Endothelial cell (in vitro differentiated cells): ENCODE data around the gene MYO3A. TPM values are rescaled to one million over a fixed set of nuclear protein-coding genes. Genes with fewer than 3 reads are reported as not detected.

ENCODE experiments used
- DNase-seq: peaks from one replicate; pipeline ENCODE4 v3.0.0; 2021; ENCODE audit warnings: low spot score
- H3K27ac Mint-ChIP-seq: one replicate; pipeline ENCODE4 v1.8.0; 2021; ENCODE audit warnings: mixed read lengths, inconsistent platforms; ENCODE audit not compliant: unreplicated experiment
- H3K27me3 Mint-ChIP-seq: one replicate; pipeline ENCODE4 v1.8.0; 2021; ENCODE audit warnings: mild to moderate bottlenecking, moderate library complexity, mixed read lengths, inconsistent platforms; ENCODE audit not compliant: unreplicated experiment
- H3K36me3 Mint-ChIP-seq: one replicate; pipeline ENCODE4 v1.8.0; 2021; ENCODE audit warnings: mild to moderate bottlenecking, low read depth, mixed read lengths, inconsistent platforms; ENCODE audit not compliant: unreplicated experiment
- H3K4me1 Mint-ChIP-seq: one replicate; pipeline ENCODE4 v1.8.0; 2021; ENCODE audit warnings: mild to moderate bottlenecking, mixed read lengths, inconsistent platforms; ENCODE audit not compliant: unreplicated experiment
- H3K4me3 Mint-ChIP-seq: one replicate; pipeline ENCODE4 v1.8.0; 2021; ENCODE audit warnings: mild to moderate bottlenecking, mixed read lengths, inconsistent platforms; ENCODE audit not compliant: unreplicated experiment
- H3K9me3 Mint-ChIP-seq: one replicate; pipeline ENCODE4 v1.8.0; 2021; ENCODE audit warnings: mixed read lengths, inconsistent platforms; ENCODE audit not compliant: unreplicated experiment
- total RNA-seq: library from RNA; stranded (reverse); fragmentation: NEBNext Ultra II Directional; extraction: Animal tissue kit (Norgen Biotek cat#: 25700); gene quantifications from one replicate; pipeline ENCODE4 v1.2.1, GENCODE V29; 2021; ENCODE audit not compliant: unreplicated experiment
- TF ChIP-seq, protein P1 (sequence below): fragments of 200-600 bp; sonication (generic); IDR thresholded peaks from one replicate; pipeline ENCODE4 v1.5.0; 2021; ENCODE audit warnings: antibody characterized with exemption; ENCODE audit not compliant: unreplicated experiment

The MYO3A gene
- total RNA-seq, 1 donor from 2014 or later = 11.4 TPM

DNA sequence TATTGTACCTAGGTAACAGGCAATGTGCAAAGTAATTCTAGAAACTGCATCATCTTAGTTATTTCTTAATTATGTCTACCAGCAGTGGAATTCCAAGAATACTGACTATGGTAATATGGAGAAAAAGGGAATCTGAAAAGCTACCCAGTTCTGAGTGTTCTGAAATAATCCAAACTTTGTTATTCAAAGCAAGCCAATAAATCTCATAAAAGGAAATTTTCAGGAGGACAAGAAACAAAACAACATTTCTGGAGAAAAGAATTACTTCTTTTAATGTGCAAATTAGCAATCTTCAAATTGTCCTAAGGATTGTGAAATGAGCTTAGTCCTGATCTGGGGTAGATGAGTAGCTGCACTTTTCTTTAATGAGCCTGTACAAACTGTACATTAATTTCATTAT, 88.8 kb downstream of the MYO3A start:
- Mint-ChIP-seq H3K36me3 (no peaks in the 10 kb centered on the region), H3K4me1 (peaks cover 7% of the 10 kb centered on the region), H3K27ac (no peak overlapping the region), H3K4me3 (no peak overlapping the region), H3K9me3 (no peaks in the 10 kb centered on the region), H3K27me3 (no peaks in the 10 kb centered on the region)
- DNase-seq = no peak
- TF ChIP-seq, protein P1, sequence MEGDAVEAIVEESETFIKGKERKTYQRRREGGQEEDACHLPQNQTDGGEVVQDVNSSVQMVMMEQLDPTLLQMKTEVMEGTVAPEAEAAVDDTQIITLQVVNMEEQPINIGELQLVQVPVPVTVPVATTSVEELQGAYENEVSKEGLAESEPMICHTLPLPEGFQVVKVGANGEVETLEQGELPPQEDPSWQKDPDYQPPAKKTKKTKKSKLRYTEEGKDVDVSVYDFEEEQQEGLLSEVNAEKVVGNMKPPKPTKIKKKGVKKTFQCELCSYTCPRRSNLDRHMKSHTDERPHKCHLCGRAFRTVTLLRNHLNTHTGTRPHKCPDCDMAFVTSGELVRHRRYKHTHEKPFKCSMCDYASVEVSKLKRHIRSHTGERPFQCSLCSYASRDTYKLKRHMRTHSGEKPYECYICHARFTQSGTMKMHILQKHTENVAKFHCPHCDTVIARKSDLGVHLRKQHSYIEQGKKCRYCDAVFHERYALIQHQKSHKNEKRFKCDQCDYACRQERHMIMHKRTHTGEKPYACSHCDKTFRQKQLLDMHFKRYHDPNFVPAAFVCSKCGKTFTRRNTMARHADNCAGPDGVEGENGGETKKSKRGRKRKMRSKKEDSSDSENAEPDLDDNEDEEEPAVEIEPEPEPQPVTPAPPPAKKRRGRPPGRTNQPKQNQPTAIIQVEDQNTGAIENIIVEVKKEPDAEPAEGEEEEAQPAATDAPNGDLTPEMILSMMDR = no peak

DNA sequence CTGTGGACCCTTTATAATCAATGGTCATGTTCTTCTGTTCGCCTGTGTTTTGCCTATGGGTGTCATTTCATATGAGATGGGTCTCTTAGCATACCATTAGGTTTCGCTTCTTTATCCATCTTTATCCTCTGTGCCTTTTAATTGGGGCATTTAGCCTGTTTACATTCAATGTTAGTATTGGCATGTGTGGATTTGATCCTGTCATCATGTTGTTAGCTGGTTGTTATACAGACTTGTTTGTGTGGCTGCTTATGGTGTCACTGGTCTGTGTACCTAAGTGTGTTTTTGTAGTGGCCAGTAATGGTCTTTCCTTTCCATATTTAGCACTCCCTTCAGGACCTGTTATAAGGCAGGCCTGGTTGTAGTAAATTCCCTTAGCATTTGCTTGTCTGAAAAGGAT, 90.3 kb downstream of the MYO3A start:
- TF ChIP-seq, protein P1 = no peak
- H3K4me3 Mint-ChIP-seq = no peak overlapping the region
- DNase-seq = no peak
- H3K9me3 Mint-ChIP-seq = no peaks in the 10 kb centered on the region
- no peak overlapping the region for H3K27ac Mint-ChIP-seq
- peaks cover 7% of the 10 kb centered on the region for H3K4me1 Mint-ChIP-seq
- no peaks in the 10 kb centered on the region for H3K27me3 Mint-ChIP-seq
- H3K36me3 Mint-ChIP-seq = no peaks in the 10 kb centered on the region

DNA sequence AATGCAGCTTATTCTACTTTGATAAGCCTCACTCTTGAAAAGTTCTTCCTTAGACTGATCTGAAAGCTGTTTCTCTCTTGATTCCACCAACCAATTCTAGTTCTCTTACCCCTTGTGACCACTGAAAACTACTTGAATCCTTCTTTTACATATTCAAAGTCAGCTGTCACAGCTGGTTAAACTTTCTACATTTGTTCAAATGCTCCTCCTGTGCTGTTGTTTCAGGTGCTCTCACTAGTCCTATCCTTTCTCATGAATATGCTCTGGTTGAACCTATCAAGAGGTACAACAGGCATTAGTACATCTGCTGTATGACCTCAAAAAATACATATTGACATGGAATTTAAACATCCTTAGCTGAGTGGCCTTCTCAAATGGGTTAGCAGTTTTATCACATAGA, 91.5 kb downstream of the MYO3A start:
- H3K4me1 Mint-ChIP-seq = peaks cover 13% of the 10 kb centered on the region
- H3K4me3 Mint-ChIP-seq = no peak overlapping the region
- no peaks in the 10 kb centered on the region for H3K36me3 Mint-ChIP-seq
- H3K9me3 Mint-ChIP-seq = no peaks in the 10 kb centered on the region
- H3K27ac Mint-ChIP-seq = no peak overlapping the region
- no peaks in the 10 kb centered on the region for H3K27me3 Mint-ChIP-seq
- TF ChIP-seq, protein P1 = no peak
- no peak for DNase-seq

DNA sequence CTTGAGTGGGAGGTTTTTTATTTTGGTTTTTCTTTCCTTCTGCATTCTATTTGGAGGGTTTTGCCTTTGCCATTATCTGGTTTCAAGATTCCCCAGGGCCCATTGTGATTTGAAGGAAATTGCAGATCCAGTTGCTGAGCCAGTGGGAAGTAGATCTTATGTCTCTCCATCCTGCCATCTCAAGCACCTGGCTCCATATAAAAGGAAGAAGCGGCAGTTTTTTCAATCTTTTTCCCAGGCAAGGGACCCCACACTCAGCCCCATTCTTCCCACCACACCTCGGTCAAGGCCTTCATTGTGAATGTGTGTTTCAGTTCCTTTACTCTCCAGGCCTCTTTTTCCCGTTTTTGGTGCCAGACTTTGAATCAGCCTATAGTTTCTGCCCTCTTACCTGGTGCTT, 95.8 kb downstream of the MYO3A start:
- peaks cover 5% of the 10 kb centered on the region for H3K36me3 Mint-ChIP-seq
- peaks cover 8% of the 10 kb centered on the region for H3K4me1 Mint-ChIP-seq
- peak overlapping the region; percentile 4 for H3K27ac Mint-ChIP-seq
- no peak for DNase-seq
- peaks cover 3% of the 10 kb centered on the region for H3K27me3 Mint-ChIP-seq
- H3K9me3 Mint-ChIP-seq = no peaks in the 10 kb centered on the region
- no peak overlapping the region for H3K4me3 Mint-ChIP-seq
- TF ChIP-seq, protein P1 = no peak

DNA sequence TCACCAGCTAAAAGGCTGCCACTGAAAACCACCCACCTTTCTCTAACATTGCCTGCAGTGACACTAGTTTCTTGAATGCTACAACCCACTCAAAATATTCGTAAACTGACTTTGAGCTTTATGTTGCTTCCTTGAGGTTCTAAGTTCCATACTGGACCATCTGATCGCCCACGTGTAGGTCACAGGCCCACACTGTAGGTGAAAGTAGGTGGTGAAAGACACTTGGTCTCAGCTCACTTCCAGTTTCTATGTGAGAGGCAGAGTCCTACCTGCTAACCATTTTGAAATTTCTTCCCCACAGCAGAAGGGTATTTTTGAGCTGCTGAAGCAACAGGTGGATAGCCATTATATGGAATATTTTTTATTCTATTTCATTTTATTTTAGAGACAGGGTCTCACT, 97.3 kb downstream of the MYO3A start:
- Mint-ChIP-seq H3K27ac (no peak overlapping the region), H3K27me3 (peaks cover 3% of the 10 kb centered on the region), H3K9me3 (no peaks in the 10 kb centered on the region), H3K4me3 (no peak overlapping the region), H3K4me1 (peaks cover 16% of the 10 kb centered on the region), H3K36me3 (peaks cover 5% of the 10 kb centered on the region)
- TF ChIP-seq, protein P1 = no peak
- no peak for DNase-seq
